SW480 (cell line): ENCODE data around the gene SLC66A3.

Source experiments
- DNase-seq: peaks from one replicate; pipeline ENCODE4 v3.0.0-alpha.2; 2016; ENCODE audit warnings: low spot score

The SLC66A3 gene

GRCh38 chr2:11134349-11134748, 20.9 kb upstream of the SLC66A3 start:
- DNase-seq: no peak

- no peak for DNase-seq
Observed at GRCh38 chr2:11140492-11140891, 14.8 kb upstream of the SLC66A3 start.

GRCh38 chr2:11141319-11141718, 13.9 kb upstream of the SLC66A3 start:
- DNase-seq: no peak

- DNase-seq: no peak
Observed at GRCh38 chr2:11142330-11142729, 12.9 kb upstream of the SLC66A3 start.

GRCh38 chr2:11142987-11143386, 12.3 kb upstream of the SLC66A3 start:
- no peak for DNase-seq

- no peak for DNase-seq
Observed at GRCh38 chr2:11144077-11144737, 11.1 kb upstream of the SLC66A3 start.

GRCh38 chr2:11144738-11145079, 10.6 kb upstream of the SLC66A3 start:
- no peak for DNase-seq

- no peak for DNase-seq
Observed at GRCh38 chr2:11145350-11145749, 9.9 kb upstream of the SLC66A3 start.

GRCh38 chr2:11146076-11146475, 9.2 kb upstream of the SLC66A3 start:
- no peak for DNase-seq

- no peak for DNase-seq
Observed at GRCh38 chr2:11147263-11147662, 8.0 kb upstream of the SLC66A3 start.

GRCh38 chr2:11152591-11152990, 2.7 kb upstream of the SLC66A3 start:
- no peak for DNase-seq

GRCh38 chr2:11154016-11154922, 998 bp upstream of the SLC66A3 start:
- DNase-seq: no peak

GRCh38 chr2:11154923-11155380, 315 bp upstream of the SLC66A3 start:
- peak; percentile 94 for DNase-seq

- no peak for DNase-seq
Observed at GRCh38 chr2:11156396-11157075, 1.3 kb downstream of the SLC66A3 start.

GRCh38 chr2:11157296-11157695, 2.0 kb downstream of the SLC66A3 start:
- no peak for DNase-seq

GRCh38 chr2:11157731-11158130, 2.5 kb downstream of the SLC66A3 start:
- no peak for DNase-seq

GRCh38 chr2:11158916-11159573, 3.8 kb downstream of the SLC66A3 start:
- no peak for DNase-seq

- DNase-seq: no peak
Observed at GRCh38 chr2:11159574-11160170, 4.4 kb downstream of the SLC66A3 start.

- no peak for DNase-seq
Observed at GRCh38 chr2:11160256-11160655, 5.0 kb downstream of the SLC66A3 start.

GRCh38 chr2:11160731-11161455, 5.6 kb downstream of the SLC66A3 start:
- DNase-seq: no peak

GRCh38 chr2:11161747-11162146, 6.5 kb downstream of the SLC66A3 start:
- no peak for DNase-seq
